Measurements from ENCODE around the gene TCFL5.

Gene TCFL5

GRCh38 chr20:62900052-62900691, 38.5 kb upstream of the TCFL5 start:
- peak; percentile 36 for DNase-seq (ENCODE audit: low read depth)
- no peak overlapping the region for H3K4me3 ChIP-seq (ENCODE audit: low read depth, low read length)
- TF ChIP-seq, protein P1, sequence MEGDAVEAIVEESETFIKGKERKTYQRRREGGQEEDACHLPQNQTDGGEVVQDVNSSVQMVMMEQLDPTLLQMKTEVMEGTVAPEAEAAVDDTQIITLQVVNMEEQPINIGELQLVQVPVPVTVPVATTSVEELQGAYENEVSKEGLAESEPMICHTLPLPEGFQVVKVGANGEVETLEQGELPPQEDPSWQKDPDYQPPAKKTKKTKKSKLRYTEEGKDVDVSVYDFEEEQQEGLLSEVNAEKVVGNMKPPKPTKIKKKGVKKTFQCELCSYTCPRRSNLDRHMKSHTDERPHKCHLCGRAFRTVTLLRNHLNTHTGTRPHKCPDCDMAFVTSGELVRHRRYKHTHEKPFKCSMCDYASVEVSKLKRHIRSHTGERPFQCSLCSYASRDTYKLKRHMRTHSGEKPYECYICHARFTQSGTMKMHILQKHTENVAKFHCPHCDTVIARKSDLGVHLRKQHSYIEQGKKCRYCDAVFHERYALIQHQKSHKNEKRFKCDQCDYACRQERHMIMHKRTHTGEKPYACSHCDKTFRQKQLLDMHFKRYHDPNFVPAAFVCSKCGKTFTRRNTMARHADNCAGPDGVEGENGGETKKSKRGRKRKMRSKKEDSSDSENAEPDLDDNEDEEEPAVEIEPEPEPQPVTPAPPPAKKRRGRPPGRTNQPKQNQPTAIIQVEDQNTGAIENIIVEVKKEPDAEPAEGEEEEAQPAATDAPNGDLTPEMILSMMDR (IDR thresholded peaks at IDR 0.05; ENCODE audit: low read depth, low read length, missing control alignments), result peak; percentile 98

DNA sequence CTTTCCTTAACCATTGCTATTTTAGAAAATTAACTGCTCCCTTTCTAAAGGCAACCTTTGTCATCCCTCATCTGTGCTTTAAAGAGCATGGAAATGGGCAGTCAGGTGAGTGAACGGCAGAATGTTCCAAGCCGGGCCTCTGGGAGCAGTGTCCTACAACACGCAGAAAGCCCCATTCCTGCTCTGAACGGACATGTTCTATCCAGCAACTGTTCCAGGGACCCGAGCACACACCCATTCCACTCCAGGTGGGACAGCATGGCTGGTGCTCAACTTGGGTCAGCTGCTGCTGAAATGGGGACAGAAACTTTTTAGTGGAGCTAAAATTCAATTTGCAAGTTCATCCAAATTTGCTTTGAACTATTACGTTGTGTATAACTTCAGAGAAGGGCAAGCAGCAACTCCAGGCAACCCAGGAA, 38.0 kb upstream of the TCFL5 start:
- no peak for DNase-seq (ENCODE audit: low read depth)
- no peak overlapping the region for H3K4me3 ChIP-seq (ENCODE audit: low read depth, low read length)
- TF ChIP-seq, protein P1 (IDR thresholded peaks at IDR 0.05; ENCODE audit: low read depth, low read length, missing control alignments), result peak; percentile 3

DNA sequence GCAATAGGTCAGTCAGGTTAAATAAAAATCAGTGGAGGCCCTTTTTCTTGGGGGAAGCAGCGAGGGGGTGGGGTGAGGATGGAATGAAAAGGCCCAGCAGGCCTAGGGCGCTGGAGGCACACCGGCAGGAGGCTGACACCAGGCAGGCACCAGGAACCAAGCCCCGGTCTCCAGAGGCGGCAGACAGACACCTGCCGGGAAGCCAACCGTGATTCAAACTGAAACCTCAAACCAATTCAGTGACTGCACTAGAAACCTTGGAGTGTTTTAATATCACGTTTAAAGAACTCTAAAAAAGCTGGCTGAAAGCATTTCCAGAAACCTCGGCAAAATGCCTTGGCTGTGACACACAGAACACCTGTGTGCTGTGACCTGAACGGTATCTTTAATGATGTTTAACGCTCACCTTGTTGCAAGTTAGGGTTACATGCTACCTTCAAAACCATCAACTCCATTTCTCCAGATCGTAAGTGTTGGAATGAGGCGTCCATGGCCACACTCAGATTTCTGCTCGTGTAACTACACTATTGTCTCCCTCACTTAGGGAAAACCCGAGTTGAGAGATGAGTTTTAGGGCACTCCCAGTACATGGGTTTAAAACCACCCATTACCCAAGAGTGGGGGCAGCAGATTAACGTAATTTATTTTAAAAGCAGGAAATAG, 37.5 kb upstream of the TCFL5 start:
- no peak for DNase-seq (ENCODE audit: low read depth)
- no peak overlapping the region for H3K4me3 ChIP-seq (ENCODE audit: low read depth, low read length)
- TF ChIP-seq, protein P1 (IDR thresholded peaks at IDR 0.05; ENCODE audit: low read depth, low read length, missing control alignments), result no peak

DNA sequence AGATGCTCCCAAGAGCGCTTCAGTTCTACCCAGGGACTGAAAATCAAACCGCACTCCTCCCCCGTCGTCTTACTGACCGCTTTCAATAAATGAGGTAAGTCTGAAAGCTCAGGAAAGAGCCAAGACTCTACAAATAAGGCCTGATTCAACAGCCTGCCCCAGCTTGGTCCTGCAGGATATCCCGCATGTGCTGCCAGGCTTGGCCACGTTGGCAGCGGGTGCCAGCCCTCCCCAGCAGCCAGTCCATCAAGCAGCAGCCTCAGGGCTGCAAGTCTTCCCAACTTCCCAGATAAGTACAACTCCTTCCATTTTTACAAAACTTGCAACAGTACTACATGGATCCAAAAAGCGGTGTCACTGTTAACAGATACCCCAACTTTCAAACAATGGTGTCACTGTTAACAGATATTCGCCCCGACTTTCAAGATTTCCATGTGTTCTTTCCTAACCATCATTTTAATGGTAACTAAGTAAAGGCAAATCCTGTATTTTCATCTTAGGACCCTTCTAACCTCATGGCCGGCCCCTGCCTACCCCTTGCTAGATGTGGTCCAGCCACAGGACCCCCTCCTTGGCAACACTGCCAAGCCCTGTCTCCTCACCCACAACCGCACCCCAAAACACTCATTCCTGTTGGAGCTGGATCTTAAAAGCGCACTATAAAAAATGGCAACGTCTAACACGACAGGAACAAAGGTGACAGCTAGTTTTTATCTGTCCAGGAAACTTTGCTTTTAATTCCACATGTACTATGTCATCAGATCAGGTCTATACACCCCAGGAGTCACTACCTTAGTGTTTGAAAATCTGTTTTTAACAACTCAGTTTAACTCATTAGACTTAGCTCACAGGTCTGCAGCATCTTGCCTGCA, 36.7 kb upstream of the TCFL5 start:
- no peak for DNase-seq (ENCODE audit: low read depth)
- TF ChIP-seq, protein P1 (IDR thresholded peaks at IDR 0.05; ENCODE audit: low read depth, low read length, missing control alignments), result no peak
- H3K4me3 ChIP-seq (ENCODE audit: low read depth, low read length), result no peak overlapping the region

DNA sequence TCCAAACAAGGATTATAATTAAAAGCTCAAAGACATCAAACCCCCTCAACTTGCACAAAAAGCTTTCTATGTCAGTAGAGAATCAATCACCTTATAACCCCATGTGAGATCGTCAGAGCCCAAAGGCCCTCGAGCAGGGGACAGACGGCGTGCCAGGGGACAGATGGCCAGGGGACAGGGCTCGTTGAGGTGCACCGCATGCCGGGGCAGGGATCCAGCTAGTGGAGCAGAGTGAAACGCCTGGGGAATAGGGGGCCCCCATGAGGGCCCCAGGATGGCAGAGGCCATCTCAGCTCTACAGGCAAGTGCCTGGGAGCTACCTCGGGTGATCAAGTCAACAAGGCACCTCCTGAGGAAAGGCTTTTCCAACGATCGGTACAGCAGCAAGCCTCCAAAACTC, 36.0 kb upstream of the TCFL5 start:
- TF ChIP-seq, protein P1 (IDR thresholded peaks at IDR 0.05; ENCODE audit: low read depth, low read length, missing control alignments), result no peak
- no peak overlapping the region for H3K4me3 ChIP-seq (ENCODE audit: low read depth, low read length)
- DNase-seq (ENCODE audit: low read depth), result no peak

DNA sequence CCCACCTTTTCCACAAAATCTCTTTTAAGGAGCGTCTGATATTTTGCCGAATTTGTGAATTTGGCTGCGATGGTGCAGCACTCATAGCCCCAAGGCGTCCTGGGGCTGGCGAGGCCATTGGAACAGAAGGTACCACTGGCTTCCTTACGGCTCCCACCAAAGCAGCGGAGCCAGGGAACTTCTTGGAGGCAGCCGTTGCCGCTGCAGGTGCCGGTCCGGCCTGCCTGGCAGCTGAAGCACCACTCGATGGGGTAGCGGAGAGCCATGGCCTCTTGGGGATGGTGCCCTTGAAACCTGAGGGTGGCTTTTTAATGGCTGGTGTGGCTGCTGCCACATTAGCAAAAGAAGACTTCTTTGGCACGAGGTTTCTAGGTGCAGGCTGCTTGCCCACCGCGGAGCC, 34.9 kb upstream of the TCFL5 start:
- no peak overlapping the region for H3K4me3 ChIP-seq (ENCODE audit: low read depth, low read length)
- TF ChIP-seq, protein P1 (IDR thresholded peaks at IDR 0.05; ENCODE audit: low read depth, low read length, missing control alignments), result no peak
- no peak for DNase-seq (ENCODE audit: low read depth)
